GM21367 (cell line): ENCODE measurements around the gene PSME4.

ENCODE experiments used
- ATAC-seq: cut with Tn5 transposase; IDR thresholded peaks from one replicate; pipeline ENCODE4 v1.9.1; 2021; ENCODE audit not compliant: unreplicated experiment

PSME4 gene, protein sequence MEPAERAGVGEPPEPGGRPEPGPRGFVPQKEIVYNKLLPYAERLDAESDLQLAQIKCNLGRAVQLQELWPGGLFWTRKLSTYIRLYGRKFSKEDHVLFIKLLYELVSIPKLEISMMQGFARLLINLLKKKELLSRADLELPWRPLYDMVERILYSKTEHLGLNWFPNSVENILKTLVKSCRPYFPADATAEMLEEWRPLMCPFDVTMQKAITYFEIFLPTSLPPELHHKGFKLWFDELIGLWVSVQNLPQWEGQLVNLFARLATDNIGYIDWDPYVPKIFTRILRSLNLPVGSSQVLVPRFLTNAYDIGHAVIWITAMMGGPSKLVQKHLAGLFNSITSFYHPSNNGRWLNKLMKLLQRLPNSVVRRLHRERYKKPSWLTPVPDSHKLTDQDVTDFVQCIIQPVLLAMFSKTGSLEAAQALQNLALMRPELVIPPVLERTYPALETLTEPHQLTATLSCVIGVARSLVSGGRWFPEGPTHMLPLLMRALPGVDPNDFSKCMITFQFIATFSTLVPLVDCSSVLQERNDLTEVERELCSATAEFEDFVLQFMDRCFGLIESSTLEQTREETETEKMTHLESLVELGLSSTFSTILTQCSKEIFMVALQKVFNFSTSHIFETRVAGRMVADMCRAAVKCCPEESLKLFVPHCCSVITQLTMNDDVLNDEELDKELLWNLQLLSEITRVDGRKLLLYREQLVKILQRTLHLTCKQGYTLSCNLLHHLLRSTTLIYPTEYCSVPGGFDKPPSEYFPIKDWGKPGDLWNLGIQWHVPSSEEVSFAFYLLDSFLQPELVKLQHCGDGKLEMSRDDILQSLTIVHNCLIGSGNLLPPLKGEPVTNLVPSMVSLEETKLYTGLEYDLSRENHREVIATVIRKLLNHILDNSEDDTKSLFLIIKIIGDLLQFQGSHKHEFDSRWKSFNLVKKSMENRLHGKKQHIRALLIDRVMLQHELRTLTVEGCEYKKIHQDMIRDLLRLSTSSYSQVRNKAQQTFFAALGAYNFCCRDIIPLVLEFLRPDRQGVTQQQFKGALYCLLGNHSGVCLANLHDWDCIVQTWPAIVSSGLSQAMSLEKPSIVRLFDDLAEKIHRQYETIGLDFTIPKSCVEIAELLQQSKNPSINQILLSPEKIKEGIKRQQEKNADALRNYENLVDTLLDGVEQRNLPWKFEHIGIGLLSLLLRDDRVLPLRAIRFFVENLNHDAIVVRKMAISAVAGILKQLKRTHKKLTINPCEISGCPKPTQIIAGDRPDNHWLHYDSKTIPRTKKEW (N-terminal part only)

GRCh38 chr2:53970724-53971602 is at the start of gene PSME4:
PSME4 (minus strand) TSS chr2:53970993; CDS start chr2:53970784, 209 bp downstream.
- ATAC-seq: peak; percentile 88

DNA sequence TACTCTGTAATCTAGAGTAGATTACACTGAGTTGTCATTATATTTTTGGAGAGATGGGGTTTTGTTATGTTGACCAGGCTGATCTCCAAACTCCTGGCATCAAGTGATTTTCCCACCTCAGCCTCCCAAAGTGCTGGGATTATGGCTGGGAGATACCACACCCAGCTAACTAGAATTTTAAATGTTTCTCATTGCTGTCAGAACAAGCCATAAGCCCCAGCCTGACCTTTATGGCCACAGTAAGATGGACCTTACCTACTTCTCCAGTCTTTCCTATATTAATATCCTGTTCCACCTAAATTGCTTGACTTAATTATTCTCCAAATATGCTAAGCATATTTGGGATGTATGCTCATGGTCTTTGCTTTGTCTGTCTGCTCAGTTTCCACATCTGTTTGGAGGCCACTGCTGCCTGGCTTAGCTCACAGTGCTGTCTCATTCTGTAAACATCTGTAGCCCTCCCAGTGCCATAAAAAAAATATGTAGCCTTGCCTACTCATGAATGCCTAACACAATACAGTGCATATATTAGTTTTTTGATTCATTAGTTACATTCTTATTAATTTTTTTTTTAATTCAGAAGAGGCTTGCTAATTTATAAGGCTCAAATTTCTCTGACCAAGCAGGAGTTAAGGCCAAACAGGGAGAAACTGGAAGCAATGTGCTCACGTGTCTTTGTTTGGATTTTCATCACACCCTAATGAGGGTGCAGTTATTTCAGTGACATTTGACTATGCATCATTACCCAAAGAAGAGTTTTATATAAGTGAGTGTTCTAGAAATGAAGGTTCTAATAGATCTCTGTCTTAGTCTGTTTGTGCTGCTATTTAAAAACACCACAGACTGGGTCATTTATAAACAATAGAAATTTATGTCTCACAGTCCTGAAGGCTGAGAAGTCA is 45.3 kb upstream of the PSME4 start:
- ATAC-seq: no peak

DNA sequence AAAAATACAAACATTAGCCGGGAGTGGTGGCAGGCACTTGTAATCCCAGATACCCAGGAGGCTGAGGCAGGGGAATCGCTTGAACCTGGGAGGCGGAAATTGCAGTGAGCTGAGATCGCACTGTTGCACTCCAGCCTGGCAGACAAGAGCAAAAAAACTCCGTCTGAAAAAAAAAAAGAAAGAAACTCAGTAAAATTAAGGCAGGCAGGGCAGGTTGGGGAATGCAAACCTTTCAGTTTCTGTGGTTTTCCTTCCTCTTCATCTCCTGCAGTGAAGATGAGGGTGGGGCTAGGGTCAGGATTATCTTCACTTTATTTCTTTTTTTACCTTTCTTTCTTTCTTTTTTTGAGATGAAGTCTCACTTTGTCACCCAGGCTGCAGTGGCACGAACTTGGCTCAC is 43.2 kb upstream of the PSME4 start:
- ATAC-seq: no peak

DNA sequence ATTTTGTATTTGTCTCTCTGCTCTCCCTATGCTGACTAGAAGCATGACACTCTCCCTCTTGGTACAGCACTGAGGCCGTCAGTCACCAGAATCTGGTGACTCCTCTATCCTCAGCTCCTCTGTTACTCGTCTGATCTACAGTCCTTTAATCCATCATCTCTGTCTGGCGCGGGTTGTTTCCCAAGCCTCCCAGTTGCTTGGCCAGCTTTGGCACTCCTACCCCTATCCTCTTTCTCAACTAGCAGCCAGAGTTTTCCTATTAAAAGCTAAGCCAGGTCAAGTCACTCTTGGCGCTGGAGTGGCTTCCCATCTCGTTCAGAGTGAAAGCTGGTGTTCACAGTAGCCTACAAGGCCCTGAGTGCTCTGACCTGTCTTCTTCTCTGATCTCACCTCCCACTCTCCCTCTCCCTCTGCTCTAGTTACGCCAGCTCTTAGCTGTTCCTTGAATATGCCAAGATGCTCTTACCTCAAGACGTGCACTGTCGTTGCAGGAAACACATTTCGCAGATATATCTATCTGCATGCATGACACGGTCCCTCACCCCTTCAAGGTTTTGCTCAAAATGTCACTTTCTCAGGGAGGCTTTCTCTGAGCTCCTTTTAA is 41.8 kb upstream of the PSME4 start:
- no peak for ATAC-seq

- ATAC-seq: no peak
Observed at GRCh38 chr2:54009549-54009948, 38.8 kb upstream of the PSME4 start.

- no peak for ATAC-seq
Observed at GRCh38 chr2:54008439-54008838, 37.6 kb upstream of the PSME4 start.

- ATAC-seq: no peak
Observed at GRCh38 chr2:54000524-54000923, 29.7 kb upstream of the PSME4 start.

GRCh38 chr2:54000122-54000521 is 29.3 kb upstream of the PSME4 start:
- ATAC-seq: no peak

GRCh38 chr2:53998834-53999233 is 28.0 kb upstream of the PSME4 start:
- no peak for ATAC-seq

- ATAC-seq: peak; percentile 83
Observed at GRCh38 chr2:53994818-53995808, 24.3 kb upstream of the PSME4 start.

- no peak for ATAC-seq
Observed at GRCh38 chr2:53991948-53992347, 21.2 kb upstream of the PSME4 start.

- no peak for ATAC-seq
Observed at GRCh38 chr2:53989210-53989862, 18.5 kb upstream of the PSME4 start.

DNA sequence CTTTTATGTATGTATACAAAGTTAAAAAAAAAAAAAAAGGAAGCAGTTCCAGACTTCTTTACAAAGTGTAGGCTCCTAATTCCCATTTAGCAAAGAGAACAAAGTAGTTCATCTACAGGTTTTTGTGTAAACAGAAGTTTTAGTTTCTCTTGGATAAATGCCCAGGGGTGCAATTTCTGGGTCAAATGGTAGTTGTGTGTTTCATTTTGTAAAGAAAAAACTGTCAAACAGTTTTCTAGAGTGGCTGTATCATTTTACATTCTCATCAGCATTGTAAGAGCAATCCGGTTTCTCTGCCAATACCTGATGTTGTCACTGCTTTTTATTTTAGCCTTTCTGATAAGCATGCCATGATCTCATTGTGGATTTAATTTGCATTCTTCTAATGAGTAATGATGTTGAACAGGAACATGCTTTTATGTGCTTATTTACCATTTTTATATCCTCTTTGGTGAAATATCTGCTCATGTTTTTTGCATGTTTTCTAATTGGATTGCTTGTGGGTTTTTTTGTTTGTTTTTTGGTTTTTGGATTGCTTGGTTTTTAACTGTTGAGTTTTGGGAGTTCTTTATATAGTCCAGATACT is 16.6 kb upstream of the PSME4 start:
- peak; percentile 52 for ATAC-seq

GRCh38 chr2:53985646-53986045 is 14.9 kb upstream of the PSME4 start:
- ATAC-seq: no peak

DNA sequence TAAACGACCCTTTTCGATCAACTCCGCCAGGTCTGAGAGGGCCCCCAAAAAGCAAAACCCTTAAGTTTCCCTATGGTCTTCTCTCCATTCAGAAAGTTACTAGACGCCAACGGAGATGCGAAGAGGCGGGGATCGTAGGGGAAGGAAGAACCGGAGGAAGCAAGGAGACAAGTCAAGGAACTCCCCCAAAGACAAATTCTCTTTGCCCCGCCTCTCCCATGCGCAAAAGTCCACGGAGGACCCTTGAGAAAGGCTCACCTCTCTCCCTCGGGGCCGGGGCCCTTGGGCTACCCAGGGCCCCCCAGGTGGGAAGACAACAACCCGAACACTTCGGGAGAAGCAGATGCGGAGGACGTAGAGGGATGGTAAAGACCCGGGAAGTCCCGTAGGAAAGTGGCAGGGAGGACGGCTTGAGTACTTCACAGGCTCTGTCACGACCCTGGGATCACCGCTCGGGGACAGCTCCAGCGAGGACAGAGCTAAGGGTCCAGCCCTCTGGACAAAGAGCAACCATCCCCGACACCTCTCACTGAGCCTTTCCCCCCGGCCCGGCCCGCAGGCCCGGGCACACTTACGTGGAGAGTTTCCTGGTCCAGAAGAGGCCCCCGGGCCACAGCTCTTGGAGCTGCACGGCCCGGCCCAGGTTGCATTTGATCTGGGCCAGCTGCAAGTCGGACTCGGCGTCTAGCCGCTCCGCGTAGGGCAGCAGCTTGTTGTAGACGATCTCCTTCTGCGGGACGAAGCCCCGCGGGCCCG is 647 bp downstream of the PSME4 start:
- peak; percentile 19 for ATAC-seq
